Transverse colon (tissue), 3 donors: ENCODE data around the gene WDR74.

Experiments
- CTCF ChIP-seq, 5 experiments: fragments of 200-600 bp in 3 of 5; fragments of 450-650 bp in 2 of 5; sonication (generic) in 3 of 5; IDR thresholded peaks; 1 replicate in 2 of 5; 2 replicates in 3 of 5; pipeline ENCODE4 v1.5.1; 2016 to 2017; ENCODE audit warnings: antibody characterized with exemption in 5 of 5, inconsistent platforms in 3 of 5, mild to moderate bottlenecking in 2 of 5, moderate library complexity in 1 of 5
- POLR2A ChIP-seq: fragments of 450-650 bp; IDR thresholded peaks from one replicate; pipeline ENCODE4 v1.6.1; 2016; ENCODE audit warnings: antibody characterized with exemption, mild to moderate bottlenecking, moderate library complexity

GRCh38 chr11:62816557-62816956 lies 22.8 kb downstream of the WDR74 start:
- no peak for TF ChIP-seq CTCF (IDR thresholded peaks at IDR 0.05)
- no peak for TF ChIP-seq POLR2A
